ENCODE results near the gene ATL2.
"Not testable (repeated sequence)": the region's sequence is repeated elsewhere in the genome, so short reads cannot be mapped to it uniquely, and the experiment has no call there.

ATL2 gene

GRCh38 chr2:38377050-38377828, at the start of gene ATL2:
TSS of gene ATL2 (minus strand) at chr2:38377273. CDS start at chr2:38377260, 13 bp downstream.
- peak; percentile 94 to 98 (median 98) for DNase-seq

- DNase-seq: no peak
Observed at GRCh38 chr2:38423763-38424162, 46.7 kb upstream of the ATL2 start.

- DNase-seq: no peak
Observed at GRCh38 chr2:38421274-38422056, 44.4 kb upstream of the ATL2 start.

- DNase-seq: no peak
Observed at GRCh38 chr2:38419499-38419898, 42.4 kb upstream of the ATL2 start.

- no peak for DNase-seq
Observed at GRCh38 chr2:38418735-38419134, 41.7 kb upstream of the ATL2 start.

- no peak for DNase-seq
Observed at GRCh38 chr2:38417745-38418689, 40.9 kb upstream of the ATL2 start.

GRCh38 chr2:38416296-38417036, 39.4 kb upstream of the ATL2 start:
- no peak for DNase-seq

- no peak for DNase-seq
Observed at GRCh38 chr2:38415728-38416291, 38.7 kb upstream of the ATL2 start.

GRCh38 chr2:38415023-38415422, 38.0 kb upstream of the ATL2 start:
- DNase-seq: no peak

GRCh38 chr2:38412235-38412871, 35.3 kb upstream of the ATL2 start:
- not testable (repeated sequence) for DNase-seq

- DNase-seq: no peak
Observed at GRCh38 chr2:38409156-38410102, 32.4 kb upstream of the ATL2 start.

GRCh38 chr2:38407111-38407682, 30.1 kb upstream of the ATL2 start:
- no peak for DNase-seq

GRCh38 chr2:38406597-38407110, 29.6 kb upstream of the ATL2 start:
- no peak for DNase-seq

GRCh38 chr2:38405917-38406596, 29.0 kb upstream of the ATL2 start:
- DNase-seq: no peak

- DNase-seq: no peak
Observed at GRCh38 chr2:38400513-38400912, 23.4 kb upstream of the ATL2 start.

- no peak for DNase-seq
Observed at GRCh38 chr2:38398739-38399138, 21.7 kb upstream of the ATL2 start.

- no peak for DNase-seq
Observed at GRCh38 chr2:38394903-38395341, 17.8 kb upstream of the ATL2 start.

GRCh38 chr2:38394041-38394440, 17.0 kb upstream of the ATL2 start:
- DNase-seq: no peak

- DNase-seq: no peak
Observed at GRCh38 chr2:38390947-38391346, 13.9 kb upstream of the ATL2 start.
